Right renal pelvis (tissue), 4 donors: ENCODE results near the gene PCDHB10. TPM values are rescaled to one million over a fixed set of nuclear protein-coding genes. Genes with fewer than 3 reads are reported as not detected.
A peak's percentile ranks its signal among the peaks of the same experiment; 100 is the strongest.
"Not testable (repeated sequence)": the region's sequence is repeated elsewhere in the genome, so short reads cannot be mapped to it uniquely, and the experiment has no call there.

Source experiments
- DNase-seq, 4 donors: peaks; one replicate each; pipeline ENCODE4 v3.0.0-alpha.2; 2013; ENCODE audit warnings: low read depth in 4 of 4, low spot score in 3 of 4, missing footprints in 1 of 4
- polyA plus RNA-seq, 4 donors: library from polyadenylated mRNA; unstranded; fragments of 120-200 nt; gene quantifications; one replicate each; pipeline ENCODE4 v1.2.1, GENCODE V29; 2013; ENCODE audit not compliant: insufficient read length in 4 of 4

The PCDHB10 gene
- 1 to 10 TPM; 6.5 to 9.4 (median 7.7) TPM for polyA plus RNA-seq

DNA sequence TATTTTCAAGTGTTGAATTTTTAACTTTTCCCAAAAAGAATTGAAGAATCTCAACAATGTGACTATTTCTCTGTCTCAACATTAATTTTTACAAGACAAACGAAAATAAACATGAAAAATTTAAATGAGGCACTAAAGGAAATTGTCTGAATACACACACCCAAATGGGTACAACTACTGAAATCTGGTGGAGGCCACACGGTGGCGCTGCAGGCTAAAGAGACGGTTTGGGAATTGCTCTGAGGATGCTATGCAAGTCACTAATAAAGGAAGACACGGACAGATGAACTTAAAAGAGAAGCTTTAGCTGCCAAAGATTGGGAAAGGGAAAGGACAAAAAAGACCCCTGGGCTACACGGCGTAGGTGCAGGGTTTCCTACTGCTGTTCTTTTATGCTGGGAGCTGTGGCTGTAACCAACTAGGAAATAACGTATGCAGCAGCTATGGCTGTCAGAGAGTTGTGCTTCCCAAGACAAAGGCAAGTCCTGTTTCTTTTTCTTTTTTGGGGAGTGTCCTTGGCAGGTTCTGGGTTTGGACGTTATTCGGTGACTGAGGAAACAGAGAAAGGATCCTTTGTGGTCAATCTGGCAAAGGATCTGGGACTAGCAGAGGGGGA is at the start of gene PCDHB10:
Gene PCDHB10 (plus strand): TSS at position 244 of the 616 bp plus-strand sequence. CDS start 200 bp downstream, at position 444.
- no peak for DNase-seq

DNA sequence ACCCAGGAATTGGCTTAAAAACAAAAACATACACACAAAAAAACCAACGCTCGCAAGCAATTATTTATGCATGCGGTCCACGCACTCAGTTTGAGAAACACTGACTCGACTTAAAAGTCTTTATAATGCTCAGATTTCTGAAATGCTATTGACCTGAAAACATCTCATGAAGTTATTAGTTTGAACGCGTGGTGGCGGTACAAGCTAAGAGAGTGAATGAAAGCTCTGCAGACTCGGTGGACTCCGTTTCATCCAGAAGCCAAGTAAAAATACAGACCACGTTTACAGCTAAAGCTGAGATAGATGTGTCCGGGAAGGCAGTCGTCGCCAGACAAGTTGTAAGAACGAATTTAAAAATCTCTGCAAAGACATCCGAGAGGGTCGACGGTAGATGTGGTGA is 42.3 kb upstream of the PCDHB10 start, which contains the start of gene PCDHB6:
Gene PCDHB6 (plus strand): TSS at position 246 of the 400 bp plus-strand sequence. CDS start 201 bp downstream, outside the sequence.
- DNase-seq: peak in 1 of 4 donors; percentile 5

DNA sequence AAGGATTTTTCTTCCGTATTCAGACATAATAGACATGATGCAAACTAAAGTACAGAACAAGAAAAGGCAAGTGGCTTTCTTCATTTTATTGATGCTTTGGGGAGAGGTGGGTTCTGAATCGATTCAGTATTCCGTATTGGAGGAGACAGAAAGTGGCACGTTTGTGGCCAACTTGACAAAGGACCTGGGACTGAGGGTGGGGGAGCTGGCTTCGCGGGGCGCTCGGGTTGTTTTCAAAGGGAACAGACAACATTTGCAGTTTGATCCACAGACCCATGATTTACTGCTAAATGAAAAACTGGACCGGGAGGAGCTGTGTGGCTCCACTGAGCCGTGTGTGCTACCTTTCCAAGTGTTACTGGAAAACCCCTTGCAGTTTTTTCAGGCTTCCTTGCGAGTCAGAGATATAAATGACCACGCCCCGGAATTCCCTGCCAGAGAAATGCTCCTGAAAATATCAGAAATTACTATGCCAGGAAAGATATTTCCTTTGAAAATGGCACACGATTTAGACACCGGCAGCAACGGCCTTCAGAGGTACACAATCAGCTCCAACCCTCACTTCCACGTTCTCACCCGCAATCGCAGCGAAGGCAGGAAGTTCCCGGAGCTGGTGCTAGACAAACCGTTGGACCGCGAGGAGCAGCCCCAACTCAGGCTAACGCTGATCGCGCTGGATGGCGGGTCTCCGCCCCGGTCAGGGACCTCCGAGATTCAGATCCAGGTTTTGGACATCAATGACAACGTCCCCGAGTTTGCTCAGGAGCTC is 41.7 kb upstream of the PCDHB10 start:
- no peak for DNase-seq

DNA sequence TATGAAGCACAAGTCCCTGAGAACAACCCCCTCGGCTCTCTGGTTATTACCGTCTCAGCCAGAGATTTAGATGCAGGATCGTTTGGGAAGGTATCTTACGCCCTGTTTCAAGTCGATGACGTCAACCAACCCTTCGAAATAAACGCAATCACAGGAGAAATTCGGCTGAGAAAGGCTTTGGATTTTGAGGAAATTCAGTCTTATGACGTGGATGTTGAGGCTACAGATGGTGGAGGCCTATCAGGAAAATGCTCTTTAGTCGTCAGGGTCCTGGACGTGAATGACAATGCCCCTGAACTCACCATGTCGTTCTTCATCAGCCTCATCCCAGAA is 41.2 kb upstream of the PCDHB10 start:
- no peak for DNase-seq

DNA sequence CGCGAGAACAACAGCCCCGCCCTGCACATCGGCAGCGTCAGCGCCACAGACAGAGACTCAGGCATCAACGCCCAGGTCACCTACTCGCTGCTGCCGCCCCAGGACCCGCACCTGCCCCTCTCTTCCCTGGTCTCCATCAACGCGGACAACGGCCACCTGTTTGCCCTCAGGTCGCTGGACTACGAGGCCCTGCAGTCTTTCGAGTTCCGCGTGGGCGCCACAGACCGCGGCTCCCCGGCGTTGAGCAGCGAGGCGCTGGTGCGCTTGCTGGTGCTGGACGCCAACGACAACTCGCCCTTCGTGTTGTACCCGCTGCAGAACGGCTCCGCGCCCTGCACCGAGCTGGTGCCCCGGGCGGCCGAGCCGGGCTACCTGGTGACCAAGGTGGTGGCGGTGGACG is 40.5 kb upstream of the PCDHB10 start:
- not testable (repeated sequence) for DNase-seq

DNA sequence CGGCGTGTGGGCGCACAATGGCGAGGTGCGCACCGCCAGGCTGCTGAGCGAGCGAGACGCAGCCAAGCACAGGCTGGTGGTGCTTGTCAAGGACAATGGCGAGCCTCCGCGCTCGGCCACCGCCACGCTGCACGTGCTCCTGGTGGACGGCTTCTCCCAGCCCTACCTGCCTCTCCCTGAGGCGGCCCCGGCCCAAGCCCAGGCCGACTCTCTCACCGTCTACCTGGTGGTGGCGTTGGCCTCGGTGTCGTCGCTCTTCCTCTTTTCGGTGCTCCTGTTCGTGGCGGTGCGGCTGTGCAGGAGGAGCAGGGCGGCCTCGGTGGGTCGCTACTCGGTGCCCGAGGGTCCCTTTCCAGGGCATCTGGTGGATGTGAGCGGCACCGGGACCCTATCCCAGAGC is 40.1 kb upstream of the PCDHB10 start:
- not testable (repeated sequence) for DNase-seq

DNA sequence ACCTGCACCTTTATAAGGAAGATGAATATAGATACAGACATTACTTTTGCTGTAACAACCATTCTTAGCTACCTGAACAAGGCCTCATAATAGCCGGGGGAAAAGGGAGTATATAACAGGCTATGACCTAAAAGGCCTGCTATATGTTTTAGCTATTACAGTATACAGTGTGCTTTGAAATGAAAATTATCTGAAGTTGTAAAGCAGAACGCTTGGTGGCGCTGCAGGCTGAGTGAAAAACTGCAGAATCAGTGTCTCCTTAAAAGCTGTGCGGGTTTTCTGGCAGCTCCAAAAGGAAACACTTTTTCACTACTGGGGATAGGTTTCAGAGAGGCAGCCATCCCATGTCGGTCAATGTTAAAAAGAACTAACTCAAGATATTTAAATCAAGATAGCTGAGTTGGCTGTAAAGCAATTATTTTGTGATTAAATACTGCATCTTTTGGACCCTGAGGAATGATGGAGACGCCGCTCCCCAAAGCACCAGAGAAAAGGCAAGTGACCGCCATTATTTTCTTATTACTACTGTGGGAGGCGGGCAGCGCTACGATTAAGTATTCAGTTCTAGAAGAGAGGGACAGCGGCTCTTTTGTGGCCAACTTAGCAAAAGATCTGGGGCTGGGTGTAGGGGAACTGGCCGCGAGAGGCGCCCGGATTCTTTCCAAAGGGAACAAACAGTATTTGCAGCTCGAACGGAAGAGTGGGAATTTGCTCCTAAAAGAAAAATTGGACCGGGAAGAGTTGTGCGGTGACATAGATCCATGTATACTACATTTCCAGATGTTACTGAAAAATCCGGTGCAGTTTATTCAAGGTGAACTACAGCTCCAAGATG is 36.4 kb upstream of the PCDHB10 start:
- DNase-seq: no peak

DNA sequence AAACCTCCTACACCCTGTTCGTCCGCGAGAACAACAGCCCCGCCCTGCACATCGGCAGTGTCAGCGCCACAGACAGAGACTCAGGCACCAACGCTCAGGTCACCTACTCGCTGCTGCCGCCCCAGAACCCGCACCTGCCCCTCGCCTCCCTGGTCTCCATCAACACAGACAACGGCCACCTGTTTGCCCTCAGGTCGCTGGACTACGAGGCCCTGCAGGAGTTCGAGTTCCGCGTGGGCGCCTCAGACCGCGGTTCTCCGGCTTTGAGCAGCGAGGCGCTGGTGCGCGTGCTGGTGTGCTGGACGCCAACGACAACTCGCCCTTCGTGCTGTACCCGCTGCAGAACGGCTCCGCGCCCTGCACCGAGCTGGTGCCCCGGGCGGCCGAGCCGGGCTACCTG is 34.8 kb upstream of the PCDHB10 start:
- not testable (repeated sequence) for DNase-seq

DNA sequence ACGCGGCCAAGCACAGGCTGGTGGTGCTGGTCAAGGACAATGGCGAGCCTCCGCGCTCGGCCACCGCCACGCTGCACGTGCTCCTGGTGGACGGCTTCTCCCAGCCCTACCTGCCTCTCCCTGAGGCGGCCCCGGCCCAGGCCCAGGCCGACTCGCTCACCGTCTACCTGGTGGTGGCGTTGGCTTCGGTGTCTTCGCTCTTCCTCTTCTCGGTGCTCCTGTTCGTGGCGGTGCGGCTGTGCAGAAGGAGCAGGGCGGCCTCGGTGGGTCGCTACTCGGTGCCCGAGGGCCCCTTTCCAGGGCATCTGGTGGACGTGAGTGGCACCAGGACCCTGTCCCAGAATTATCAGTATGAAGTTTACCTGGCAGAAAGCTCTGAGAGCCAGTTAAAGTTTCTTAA is 34.3 kb upstream of the PCDHB10 start:
- DNase-seq: not testable (repeated sequence)

DNA sequence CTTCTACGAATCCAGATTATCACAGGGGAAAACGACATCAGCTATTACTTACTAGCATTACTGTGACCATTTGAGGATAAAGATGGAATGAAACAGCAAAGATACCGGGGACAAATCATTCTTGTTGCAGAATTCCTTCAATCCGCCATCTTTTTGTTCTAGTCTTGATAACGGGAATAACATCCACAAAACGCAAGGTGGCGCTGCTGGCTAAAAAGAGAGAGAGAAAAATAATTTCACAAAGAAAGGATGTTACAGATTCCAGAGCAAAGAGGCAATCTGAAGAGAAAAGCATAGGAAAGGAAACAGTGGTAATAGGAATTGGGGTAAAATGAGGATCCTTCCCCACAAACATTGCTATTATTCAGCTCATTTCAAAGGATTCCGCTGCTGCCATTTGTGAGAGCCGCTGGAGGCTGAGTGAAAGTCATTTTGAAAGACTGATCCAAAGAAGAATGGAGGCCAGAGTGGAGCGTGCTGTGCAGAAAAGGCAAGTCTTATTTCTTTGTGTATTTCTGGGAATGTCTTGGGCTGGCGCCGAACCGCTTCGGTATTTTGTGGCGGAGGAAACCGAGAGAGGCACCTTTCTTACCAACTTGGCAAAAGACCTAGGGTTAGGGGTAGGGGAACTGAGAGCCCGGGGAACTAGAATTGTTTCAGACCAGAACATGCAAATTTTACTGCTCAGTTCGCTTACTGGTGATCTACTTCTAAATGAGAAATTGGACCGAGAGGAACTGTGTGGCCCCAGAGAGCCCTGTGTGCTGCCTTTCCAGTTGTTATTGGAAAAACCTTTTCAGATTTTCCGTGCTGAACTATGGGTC is 19.6 kb upstream of the PCDHB10 start, which contains the start of gene PCDHB7:
Gene PCDHB7 (plus strand): TSS at position 264 of the 824 bp plus-strand sequence. CDS start 192 bp downstream, at position 456.
- peak in 1 of 4 donors; percentile 30 for DNase-seq

DNA sequence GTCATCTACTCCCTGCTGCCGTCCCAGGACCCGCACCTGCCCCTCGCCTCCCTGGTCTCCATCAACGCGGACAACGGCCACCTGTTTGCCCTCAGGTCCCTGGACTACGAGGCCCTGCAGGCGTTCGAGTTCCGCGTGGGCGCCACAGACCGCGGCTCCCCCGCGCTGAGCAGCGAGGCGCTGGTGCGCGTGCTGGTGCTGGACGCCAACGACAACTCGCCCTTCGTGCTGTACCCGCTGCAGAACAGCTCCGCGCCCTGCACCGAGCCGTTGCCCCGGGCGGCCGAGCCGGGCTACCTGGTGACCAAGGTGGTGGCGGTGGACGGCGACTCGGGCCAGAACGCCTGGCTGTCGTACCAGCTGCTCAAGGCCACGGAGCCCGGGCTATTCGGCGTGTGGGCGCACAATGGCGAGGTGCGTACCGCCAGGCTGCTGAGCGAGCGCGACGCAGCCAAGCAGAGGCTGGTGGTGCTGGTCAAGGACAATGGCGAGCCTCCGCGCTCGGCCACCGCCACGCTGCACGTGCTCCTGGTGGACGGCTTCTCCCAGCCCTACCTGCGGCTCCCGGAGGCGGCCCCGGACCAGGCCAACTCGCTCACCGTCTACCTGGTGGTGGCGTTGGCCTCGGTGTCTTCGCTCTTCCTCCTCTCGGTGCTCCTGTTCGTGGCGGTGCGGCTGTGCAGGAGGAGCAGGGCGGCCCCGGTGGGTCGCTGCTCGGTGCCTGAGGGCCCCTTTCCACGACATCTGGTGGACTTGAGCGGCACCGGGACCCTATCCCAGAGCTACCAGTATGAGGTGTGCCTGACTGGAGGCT is 17.7 kb upstream of the PCDHB10 start:
- DNase-seq: not testable (repeated sequence)

DNA sequence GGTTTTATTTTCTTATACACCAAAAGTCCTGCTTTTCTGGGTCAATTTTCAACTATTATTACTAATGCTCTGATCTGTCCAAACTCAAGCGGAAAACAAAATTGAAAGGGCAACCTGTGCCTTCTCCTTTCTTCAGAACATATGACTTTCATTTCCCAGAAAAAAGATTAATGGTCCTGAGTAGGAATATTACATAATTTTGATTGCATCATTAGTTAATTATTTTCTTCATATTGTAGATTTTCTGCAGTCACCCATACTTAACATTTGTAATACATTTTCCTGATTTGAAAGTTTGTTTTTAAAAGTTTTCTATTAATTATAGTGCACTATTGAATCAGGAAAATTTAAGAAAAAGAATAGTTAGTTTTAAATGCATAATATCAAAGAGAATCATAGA is 16.2 kb upstream of the PCDHB10 start:
- DNase-seq: no peak

DNA sequence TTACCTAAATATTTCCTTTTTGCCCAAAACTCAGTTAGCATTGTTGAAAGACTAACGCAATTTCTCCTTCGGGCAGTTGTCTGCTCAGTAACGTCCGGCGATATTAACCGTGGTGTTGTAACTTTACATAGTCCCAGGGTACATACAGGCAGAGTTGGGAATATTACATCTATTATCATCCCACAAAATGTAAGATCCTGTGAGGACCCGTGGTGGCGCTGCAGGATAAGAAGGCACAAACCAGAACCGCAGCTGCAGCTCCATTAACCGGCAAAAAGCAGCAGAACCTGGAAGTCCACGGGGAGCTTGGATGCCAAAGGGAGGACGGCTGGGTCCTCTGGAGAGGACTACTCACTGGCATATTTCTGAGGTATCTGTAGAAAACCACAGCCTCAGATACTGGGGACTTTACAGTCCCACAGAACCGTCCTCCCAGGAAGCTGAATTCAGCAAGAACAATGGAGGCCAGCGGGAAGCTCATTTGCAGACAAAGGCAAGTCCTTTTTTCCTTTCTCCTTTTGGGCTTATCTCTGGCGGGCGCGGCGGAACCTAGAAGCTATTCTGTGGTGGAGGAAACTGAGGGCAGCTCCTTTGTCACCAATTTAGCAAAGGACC is 14.5 kb upstream of the PCDHB10 start, which contains the start of gene PCDHB8:
Gene PCDHB8 (plus strand): TSS at position 214 of the 615 bp plus-strand sequence. CDS start 245 bp downstream, at position 459.
- DNase-seq: not testable (repeated sequence)

DNA sequence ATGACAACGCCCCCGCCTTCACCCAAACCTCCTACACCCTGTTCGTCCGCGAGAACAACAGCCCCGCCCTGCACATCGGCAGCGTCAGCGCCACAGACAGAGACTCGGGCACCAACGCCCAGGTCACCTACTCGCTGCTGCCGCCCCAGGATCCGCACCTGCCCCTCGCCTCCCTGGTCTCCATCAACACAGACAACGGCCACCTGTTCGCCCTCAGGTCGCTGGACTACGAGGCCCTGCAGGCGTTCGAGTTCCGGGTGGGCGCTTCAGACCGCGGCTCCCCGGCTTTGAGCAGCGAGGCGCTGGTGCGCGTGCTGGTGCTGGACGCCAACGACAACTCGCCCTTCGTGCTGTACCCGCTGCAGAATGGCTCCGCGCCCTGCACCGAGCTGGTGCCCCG is 12.8 kb upstream of the PCDHB10 start:
- DNase-seq: not testable (repeated sequence)

DNA sequence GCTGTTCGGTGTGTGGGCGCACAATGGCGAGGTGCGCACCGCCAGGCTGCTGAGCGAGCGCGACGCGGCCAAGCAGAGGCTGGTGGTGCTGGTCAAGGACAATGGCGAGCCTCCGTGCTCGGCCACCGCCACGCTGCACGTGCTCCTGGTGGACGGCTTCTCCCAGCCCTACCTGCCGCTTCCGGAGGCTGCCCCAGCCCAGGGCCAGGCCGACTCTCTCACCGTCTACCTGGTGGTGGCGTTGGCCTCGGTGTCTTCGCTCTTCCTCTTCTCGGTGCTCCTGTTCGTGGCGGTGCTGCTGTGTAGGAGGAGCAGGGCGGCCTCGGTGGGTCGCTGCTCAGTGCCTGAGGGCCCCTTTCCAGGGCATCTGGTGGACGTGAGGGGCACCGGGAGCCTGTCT is 12.3 kb upstream of the PCDHB10 start:
- not testable (repeated sequence) for DNase-seq

DNA sequence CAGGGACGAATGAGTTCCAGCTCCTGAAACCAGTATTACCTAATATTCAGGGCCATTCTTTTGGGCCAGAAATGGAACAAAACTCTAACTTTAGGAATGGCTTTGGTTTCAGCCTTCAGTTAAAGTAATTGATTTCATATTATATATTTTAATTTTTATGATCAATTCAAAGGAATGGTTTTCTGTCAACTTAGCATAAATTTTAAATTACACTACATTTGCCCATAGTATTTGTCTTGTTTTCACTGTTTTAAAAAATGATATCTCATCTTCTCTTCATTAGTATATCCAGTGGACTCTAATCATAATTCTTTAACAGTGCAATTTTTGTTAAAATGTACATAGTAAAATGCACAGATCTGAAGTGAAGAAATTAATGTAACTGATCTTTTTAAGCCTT is 11.8 kb upstream of the PCDHB10 start:
- DNase-seq: no peak

DNA sequence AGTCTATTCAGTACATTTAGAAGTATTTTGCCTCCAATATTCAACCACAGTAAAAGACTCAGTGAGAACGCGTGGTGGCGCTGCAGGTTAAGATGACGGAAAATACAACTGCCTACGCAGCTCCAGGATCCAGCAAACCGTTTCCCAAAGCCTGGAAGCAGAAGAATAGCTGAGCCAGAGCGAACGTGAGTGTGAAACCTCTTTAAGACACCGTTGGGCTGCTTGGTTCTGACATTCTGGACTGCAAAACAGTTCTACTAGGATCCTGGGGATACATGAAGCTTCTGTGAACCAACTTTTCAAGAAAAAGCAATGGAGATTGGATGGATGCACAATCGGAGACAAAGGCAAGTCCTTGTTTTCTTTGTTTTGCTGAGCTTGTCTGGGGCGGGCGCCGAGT is 9.9 kb upstream of the PCDHB10 start, which contains the start of gene PCDHB16:
Gene PCDHB16 (plus strand): TSS at position 140 of the 400 bp plus-strand sequence. CDS start 173 bp downstream, at position 313.
- no peak for DNase-seq

DNA sequence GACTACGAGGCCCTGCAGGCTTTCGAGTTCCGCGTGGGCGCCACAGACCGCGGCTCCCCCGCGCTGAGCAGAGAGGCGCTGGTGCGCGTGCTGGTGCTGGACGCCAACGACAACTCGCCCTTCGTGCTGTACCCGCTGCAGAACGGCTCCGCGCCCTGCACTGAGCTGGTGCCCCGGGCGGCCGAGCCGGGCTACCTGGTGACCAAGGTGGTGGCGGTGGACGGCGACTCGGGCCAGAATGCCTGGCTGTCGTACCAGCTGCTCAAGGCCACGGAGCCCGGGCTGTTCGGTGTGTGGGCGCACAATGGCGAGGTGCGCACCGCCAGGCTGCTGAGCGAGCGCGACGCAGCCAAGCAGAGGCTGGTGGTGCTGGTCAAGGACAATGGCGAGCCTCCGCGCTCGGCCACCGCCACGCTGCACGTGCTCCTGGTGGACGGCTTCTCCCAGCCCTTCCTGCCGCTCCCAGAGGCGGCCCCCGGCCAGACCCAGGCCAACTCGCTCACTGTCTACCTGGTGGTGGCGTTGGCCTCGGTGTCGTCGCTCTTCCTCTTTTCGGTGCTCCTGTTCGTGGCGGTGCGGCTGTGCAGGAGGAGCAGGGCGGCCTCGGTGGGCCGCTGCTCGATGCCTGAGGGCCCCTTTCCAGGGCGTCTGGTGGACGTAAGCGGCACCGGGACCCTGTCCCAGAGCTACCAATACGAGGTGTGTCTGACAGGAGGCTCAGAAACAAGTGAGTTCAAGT is 7.9 kb upstream of the PCDHB10 start:
- DNase-seq: not testable (repeated sequence)
